Erythroblast (primary cell): ENCODE measurements around the gene NES.

Experiments used
- GATA1 ChIP-seq: IDR thresholded peaks from 2 replicates; pipeline ENCODE4 v1.6.1; 2011; ENCODE audit warnings: low read depth, mild to moderate bottlenecking, control low read depth, low read length, moderate library complexity
- POLR2A ChIP-seq: IDR thresholded peaks from 2 replicates; pipeline ENCODE4 v1.6.1; 2011; ENCODE audit warnings: mild to moderate bottlenecking, low read length

DNA sequence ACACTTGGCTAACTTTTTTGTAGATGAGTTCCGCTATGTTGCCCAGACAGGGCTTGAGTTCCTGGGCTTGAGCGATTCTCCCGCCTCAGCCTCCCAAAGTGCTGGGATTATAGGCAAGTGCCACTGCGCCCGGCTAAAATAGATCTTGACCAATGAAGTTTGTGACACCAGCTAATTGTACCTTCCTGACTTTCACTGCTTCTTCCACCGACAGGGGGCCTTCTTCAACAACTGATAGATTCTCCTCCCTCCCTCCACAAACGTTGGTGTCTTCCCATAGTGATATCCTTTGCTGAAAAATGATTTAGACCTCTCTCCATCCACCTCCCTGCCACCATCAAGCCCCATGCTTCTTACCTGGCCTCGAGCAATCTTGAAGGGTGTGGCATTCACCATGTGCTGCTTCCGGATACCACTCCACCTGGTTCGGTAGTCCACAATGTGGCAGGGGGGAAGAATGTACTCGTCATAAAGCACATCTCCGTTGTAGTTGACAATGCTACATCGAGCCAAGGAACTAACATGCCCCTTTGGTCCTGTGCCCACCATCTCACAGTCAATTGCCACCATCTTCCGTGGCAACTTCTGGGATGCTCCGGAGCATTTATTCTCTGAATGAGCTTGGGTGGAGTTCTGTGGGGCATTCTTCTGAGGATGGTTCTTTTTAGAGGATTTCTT, 49.5 kb upstream of the NES start:
- no peak for TF ChIP-seq POLR2A
- TF ChIP-seq GATA1: no peak
